ENCODE measurements around the gene MAMDC2.
"Not testable (repeated sequence)": the region's sequence is repeated elsewhere in the genome, so short reads cannot be mapped to it uniquely, and the experiment has no call there.

MAMDC2 gene

GRCh38 chr9:70137577-70137976 lies 93.9 kb downstream of the MAMDC2 start:
- no peak for DNase-seq

DNA sequence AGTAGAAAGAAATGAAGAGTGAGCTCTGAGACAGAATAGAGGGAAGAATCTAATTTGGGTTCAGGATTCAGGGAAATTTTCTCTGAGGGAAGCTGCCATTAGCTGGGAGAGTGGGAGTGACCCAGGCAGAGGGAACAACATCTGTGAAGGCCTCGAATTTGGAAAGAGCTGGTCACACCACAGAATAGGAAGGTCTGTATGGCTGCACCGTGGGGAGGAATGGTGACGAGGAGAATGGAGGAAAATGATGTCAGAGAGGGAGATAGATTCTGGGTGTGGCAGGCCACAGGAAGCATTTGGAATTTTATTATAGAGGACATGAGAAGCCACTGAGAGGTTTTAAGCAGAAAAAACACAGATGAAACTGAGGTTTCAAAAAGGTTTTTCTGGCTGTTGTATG lies 98.5 kb downstream of the MAMDC2 start:
- DNase-seq: no peak

GRCh38 chr9:70143394-70144130 lies 99.9 kb downstream of the MAMDC2 start:
- DNase-seq: no peak

DNA sequence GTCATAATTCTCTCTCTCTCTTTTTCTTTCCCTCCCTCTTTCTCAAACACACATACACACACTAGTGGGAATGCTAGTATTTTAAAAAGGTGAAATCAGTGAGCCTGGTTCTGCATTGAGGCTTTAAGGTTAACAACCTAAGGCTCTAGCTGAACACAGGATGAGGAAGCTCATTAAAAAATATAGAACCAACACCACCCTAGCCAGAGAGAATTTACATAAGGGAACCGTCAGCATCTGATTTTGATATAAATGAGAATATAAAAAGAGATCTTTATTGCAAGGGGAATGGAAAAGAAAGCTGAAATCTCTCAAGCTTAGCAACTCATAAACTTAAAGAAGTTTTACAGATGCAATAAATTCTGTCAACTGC lies 100.5 kb downstream of the MAMDC2 start:
- DNase-seq: no peak

DNA sequence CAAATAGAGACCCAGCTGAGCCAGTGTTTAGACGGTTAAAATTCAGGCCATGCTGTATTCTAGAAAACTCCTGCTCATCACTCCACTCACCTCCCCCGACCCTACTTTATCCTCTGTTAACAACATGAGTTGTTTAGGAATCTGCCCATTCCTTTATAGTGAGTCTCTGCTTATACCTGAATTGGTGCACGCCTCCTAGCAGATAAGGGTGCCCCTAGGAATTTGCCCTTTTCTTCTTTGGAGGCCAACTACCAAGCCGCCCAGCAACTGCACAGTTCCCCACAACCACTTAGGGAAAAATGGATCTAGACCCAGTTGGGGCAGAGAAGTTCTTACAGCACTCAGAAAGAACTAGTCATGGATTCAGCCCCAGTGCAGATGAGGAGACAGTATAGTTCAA lies 102.3 kb downstream of the MAMDC2 start:
- no peak for DNase-seq

DNA sequence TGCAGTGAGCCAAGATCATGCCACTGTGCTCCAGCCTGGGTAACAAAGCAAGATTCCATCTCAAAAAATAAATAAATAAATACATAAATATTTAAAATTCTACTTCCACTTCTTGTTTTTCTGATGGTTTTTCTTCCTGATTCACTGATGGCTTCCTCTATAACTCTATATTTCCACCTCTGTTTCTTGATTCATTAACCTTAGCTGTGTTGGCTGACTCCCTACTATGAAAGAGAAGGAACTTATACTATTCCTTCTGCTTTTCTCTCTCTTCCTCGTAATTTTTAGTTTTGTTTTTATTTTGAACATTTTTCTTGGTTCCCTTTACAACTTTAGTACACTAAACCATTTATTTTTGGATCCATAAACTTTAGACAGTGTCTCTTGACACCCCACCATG lies 103.5 kb downstream of the MAMDC2 start:
- DNase-seq: no peak

DNA sequence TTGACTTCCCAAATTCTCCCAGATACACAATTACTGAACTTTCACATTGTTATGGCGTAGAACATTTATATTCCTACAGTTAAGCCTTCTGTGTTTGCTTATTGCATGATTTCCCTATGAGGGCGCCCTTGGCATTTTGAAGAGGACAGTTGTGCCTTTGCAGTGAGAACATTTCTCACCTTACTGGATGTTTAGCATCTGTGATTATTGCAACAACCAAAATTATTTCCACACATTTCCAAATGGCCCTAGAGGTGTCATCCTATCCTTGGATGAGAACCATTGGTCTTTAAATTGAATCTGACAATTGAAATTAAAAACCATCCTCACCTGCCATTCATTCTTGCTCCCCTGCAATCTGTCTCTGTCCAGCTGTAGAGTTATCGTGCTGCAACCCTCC lies 104.0 kb downstream of the MAMDC2 start:
- no peak for DNase-seq

DNA sequence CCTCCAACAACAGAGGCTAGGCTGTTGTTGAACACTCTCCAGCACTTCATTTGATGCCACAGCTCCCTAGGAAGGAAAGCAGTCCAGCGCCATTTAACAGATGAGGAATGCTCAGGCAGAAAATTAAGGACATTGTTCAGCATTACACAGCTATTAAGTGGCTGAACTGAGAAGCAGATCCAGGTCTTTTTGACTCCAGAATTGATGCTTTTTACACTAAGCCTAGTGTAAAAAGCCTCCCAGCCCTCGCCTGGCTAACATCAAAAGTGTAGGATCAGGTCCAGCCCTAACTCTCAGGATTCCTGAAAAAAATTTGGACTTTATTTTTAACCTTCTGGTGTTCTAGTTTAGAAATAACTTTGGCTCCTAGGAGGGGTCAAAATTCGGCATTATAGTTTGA lies 108.7 kb downstream of the MAMDC2 start:
- no peak for DNase-seq

DNA sequence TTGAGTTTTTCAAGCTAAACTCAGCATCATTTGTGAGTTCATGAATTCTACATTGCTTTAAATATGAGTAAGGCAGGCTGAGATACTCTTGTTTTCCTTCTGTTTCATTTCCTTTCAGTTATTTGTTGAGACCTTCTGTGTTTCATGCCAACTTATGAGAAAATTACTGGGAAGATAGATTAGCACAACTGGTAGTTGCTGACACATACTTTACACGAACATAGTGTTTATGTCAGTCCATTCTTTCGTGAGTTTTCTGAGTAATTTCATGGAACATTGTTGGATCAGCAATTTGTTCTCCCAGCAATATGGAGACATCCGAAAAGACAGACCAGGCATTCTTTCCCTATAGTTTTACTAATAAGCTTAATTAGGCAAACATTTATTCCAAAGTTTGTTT lies 113.1 kb downstream of the MAMDC2 start:
- no peak for DNase-seq

GRCh38 chr9:70159630-70160029 lies 116.0 kb downstream of the MAMDC2 start:
- no peak for DNase-seq

- no peak for DNase-seq
Observed at GRCh38 chr9:70160686-70161600, 117.3 kb downstream of the MAMDC2 start.

DNA sequence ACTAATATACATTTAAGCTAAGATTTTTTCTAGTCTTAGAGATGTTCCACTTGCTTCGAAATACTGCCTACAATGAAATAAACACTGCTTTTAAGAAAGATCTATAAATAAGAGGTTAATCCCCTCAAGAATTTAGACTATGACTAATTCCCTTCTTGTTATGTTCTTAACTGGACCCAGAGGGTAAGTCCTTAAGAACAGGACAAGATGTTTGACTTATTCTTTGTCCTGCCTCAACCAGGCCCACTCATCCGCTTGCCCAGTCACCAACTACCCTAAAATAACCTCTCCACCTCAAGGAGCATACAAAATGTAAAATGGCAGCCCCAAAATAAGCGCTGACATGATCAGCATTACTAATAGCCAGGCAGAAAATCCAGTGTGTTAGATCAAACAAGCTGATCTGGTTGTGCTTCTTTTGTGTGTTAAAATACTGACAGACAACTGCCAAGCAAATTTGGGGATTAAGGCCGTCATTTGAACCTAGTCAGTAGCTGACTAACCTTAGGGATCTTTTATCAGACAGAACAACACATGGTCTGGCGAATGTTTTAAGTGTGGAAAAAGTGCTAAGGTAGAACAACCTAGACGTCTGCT lies 121.5 kb downstream of the MAMDC2 start:
- DNase-seq: no peak

- no peak for DNase-seq
Observed at GRCh38 chr9:70168521-70168920, 124.9 kb downstream of the MAMDC2 start.

- DNase-seq: no peak
Observed at GRCh38 chr9:70169222-70169621, 125.6 kb downstream of the MAMDC2 start.

DNA sequence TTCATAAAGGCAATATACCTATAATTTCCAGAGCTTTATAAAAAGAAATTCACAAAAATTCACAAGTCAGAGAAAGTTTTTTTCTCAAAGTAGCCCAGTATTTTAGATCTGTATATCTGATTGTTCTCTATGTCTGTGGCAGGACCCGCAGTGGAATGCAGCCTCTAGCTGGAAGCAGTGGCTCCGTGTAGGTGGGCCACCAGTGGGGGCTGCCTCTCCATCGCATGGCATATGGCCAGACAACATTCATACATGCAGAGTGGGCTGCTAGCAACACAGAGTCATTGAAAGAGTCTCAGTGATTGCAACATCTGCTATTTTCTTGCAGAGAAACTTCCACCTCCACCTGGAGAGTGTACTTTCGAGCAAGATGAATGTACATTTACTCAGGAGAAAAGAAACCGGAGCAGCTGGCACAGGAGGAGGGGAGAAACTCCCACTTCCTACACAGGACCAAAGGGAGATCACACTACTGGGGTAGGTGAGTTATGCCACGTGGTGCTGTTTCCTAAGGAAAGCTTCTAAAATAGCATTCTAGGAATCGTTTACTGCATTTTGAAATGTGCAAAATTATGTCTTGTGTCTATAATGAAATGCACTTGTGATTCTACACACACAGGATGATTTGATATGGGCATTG lies 126.6 kb downstream of the MAMDC2 start:
- DNase-seq: no peak

DNA sequence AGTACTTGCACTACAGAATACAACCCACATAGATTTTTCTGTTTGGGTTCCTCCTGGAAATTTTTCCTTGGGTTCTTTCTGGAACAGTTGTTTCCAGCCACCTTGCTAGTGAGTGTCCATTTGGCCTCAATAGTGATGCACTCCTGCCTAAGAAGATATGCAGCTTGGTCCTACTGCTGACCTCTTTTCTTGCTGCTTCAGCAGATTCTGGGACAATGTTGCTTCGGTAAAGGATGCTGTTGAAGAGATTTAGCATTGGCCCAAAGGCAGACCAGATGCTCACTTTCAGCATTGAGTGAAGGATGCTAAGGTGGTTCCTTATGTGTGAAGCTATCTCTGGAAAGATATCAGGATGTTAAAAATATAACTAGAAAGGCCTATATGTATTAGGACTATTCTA lies 128.9 kb downstream of the MAMDC2 start:
- no peak for DNase-seq

DNA sequence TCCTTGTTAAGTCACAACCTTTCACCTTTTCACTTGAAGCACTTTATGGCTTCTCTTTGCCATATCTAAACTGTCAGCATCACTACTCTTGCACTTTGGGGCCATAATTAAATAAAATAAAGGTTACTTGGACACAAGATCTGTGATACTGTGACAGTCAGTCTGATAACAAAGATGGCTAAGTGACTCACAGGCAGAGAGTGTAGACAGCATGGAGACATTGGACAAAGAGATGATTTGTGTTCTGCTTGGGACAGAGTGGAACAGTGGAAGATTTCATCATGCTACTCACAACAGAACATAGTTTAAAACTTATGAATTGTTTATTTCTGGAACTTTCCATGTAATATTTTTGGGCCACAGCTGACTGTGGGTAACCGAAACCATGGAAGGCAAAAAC lies 133.5 kb downstream of the MAMDC2 start:
- DNase-seq: no peak

DNA sequence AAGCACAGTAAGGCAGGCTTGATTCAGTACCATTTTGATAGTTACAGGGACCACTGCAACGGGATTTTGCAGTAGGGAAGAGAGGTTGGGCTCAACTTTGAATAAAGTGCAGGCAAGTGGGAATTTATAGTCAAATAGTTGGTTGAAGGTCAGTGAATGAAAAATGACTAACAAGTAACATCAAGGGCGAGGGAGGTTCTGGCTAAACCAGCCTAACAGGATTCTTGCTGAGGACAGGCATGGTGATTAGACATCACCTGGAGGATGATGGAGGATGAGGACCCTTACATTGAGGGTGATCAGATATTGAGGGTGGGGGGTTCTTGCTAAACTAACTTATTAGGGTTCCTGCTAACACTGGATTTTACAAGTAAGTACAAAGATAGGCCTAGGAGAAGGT lies 149.1 kb downstream of the MAMDC2 start:
- DNase-seq: no peak

GRCh38 chr9:70195456-70195855 lies 151.8 kb downstream of the MAMDC2 start:
- DNase-seq: no peak

- no peak for DNase-seq
Observed at GRCh38 chr9:70197216-70198044, 153.8 kb downstream of the MAMDC2 start.

DNA sequence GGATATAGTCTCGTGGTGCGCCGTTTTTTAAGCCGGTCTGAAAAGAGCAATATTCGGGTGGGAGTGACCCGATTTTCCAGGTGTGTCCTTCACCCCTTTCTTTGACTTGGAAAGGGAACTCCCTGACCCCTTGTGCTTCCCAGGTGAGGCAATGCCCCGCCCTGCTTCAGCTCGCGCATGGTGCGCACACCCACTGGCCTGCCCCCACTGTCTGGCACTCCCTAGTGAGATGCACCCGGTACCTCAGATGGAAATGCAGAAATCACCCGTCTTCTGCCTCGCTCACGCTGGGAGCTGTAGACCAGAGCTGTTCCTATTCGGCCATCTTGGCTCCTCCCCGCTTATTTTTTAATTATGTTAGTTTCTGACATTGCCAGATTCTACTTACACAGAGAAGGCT lies 161.1 kb downstream of the MAMDC2 start:
- not testable (repeated sequence) for DNase-seq

DNA sequence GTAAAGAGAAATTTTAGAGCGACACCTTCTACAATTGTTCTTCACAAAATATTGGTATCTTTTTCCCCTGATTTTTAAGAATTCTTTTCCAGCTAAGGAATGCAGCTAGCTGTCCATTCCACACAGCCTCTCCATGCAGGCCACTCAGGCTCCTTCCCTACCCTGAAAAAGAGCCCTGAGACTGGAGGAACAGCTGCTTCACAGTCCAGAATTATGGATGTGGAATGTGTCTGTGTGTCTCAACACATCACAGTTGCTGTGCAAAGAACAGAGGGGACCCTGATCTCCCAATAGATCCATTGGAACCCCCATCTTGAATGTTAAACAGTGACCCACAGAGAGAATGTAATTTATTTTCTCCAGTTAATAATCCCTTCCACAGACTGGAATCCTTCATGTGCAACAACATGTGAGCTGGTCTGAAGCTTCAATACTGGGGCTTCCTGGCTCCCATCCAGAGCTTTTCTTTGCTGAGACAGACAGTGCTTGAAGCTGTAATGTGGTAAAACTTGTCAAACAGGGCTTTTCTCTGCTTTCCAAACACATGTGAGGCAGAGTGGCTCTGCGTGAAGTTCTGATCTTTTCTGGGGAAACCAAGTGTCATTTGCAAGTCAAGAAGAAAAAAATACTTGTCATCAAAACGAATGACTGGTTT lies 161.8 kb downstream of the MAMDC2 start:
- no peak for DNase-seq
